ENCODE results near the gene MAG. TPM values are rescaled to one million over a fixed set of nuclear protein-coding genes. Genes with fewer than 3 reads are reported as not detected.

Gene MAG
- total RNA-seq, 1 experiment from 2014 or later = not detected

DNA sequence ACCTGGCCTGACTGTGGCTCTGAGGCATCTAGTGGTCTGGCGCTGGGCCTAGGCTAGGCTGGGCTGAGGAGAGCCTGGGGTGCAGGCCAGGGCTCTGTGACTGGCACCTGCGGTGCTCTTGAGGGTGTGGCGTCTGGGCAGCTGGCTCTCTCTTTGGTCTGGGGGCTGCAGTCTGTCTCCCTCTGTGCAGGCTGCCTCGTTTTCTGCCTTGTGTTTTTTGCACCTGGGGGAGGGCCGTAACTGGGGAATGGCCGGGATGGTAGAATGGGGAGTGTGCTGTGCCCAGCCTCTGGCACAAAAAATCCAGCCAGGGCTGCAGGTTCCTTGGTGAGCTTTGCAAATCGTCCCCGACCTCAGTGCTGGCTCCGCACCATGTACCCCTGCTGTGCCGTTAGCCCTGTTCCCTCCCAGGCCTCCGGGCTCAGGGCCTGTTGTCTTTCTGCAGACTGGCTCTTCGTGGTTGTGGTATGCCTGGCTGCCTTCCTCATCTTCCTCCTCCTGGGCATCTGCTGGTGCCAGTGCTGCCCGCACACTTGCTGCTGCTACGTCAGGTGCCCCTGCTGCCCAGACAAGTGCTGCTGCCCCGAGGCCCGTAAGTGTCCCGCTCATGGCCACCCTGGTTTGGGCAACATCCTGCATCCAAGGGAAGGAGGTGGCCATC lies 29.7 kb upstream of the MAG start:
- intact Hi-C loops (cut with micrococcal nuclease) = loop anchor here (10.0 kb wide), 1 partner anchor 93 kb away; the partner anchor contains the start of gene FFAR3
- Mint-ChIP-seq H3K4me1 (ENCODE audit: insufficient read depth, unreplicated experiment) (peaks cover 15% of the 10 kb centered on the region), H3K9me3 (ENCODE audit: unreplicated experiment) (no peaks in the 10 kb centered on the region), H3K27me3 (ENCODE audit: insufficient read depth, unreplicated experiment) (no peaks in the 10 kb centered on the region), H3K4me3 (ENCODE audit: unreplicated experiment) (no peak overlapping the region), H3K36me3 (ENCODE audit: insufficient read depth, unreplicated experiment) (peaks cover 67% of the 10 kb centered on the region), H3K27ac (ENCODE audit: low read depth, unreplicated experiment) (no peak overlapping the region)
- TF ChIP-seq, protein P1, sequence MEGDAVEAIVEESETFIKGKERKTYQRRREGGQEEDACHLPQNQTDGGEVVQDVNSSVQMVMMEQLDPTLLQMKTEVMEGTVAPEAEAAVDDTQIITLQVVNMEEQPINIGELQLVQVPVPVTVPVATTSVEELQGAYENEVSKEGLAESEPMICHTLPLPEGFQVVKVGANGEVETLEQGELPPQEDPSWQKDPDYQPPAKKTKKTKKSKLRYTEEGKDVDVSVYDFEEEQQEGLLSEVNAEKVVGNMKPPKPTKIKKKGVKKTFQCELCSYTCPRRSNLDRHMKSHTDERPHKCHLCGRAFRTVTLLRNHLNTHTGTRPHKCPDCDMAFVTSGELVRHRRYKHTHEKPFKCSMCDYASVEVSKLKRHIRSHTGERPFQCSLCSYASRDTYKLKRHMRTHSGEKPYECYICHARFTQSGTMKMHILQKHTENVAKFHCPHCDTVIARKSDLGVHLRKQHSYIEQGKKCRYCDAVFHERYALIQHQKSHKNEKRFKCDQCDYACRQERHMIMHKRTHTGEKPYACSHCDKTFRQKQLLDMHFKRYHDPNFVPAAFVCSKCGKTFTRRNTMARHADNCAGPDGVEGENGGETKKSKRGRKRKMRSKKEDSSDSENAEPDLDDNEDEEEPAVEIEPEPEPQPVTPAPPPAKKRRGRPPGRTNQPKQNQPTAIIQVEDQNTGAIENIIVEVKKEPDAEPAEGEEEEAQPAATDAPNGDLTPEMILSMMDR (IDR thresholded peaks at IDR 0.05; ENCODE audit: unreplicated experiment) = no peak
- BruUV-seq (replicated peaks) = no TSS peak
- CTCF ChIA-PET = no interaction called here
- DNase-seq (ENCODE audit: unreplicated experiment) = no peak
- POLR2A ChIA-PET = no interaction called here

DNA sequence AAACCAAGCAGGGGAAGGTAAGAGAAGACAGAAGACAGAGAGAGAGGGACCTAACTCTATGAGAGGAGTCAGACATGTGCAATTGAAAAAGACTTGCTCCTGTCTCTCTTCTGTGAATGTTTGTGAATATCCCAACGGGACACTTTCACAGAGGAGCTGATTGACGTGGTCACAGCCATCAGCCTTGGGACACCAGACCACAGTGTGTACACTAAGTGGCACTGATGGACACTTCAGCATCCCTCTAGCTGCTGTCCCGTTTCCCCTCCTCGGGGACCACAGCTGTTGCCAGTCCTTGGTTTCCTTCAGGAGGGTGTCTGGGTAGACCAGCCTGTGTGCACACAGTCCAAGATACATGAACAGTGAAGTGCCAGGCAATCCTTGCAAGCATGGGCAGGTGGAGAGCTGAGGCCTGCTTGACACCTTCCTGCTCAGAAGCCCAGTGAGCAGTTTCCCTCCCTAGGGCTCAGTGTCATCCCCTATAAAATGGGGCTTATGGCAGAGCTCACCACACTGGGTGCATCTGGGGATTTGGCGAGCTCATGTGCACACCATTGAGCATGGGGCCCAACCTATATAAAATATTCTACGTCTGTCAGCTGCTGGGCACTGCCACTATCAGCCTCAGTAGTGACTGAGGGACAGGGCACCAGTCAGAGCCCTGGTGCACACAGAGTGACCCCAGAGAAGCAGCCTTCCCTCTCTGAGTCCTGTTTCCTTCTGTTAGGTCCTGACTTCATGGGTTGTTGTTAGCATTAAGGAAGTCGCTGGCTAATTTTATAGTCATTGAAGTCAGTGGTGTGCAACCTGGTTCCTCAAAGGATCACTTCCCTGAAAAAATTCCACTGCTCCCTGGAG lies 27.5 kb upstream of the MAG start:
- Mint-ChIP-seq H3K27ac (ENCODE audit: low read depth, unreplicated experiment) (no peak overlapping the region), H3K9me3 (ENCODE audit: unreplicated experiment) (no peaks in the 10 kb centered on the region), H3K4me3 (ENCODE audit: unreplicated experiment) (no peak overlapping the region), H3K4me1 (ENCODE audit: insufficient read depth, unreplicated experiment) (peaks cover 15% of the 10 kb centered on the region), H3K27me3 (ENCODE audit: insufficient read depth, unreplicated experiment) (no peaks in the 10 kb centered on the region), H3K36me3 (ENCODE audit: insufficient read depth, unreplicated experiment) (peaks cover 69% of the 10 kb centered on the region)
- TF ChIP-seq, protein P1 (IDR thresholded peaks at IDR 0.05; ENCODE audit: unreplicated experiment) = no peak
- ChIA-PET POLR2A (interaction anchor here (0.5 to 1.5 kb wide), 7 partner anchors 9 to 290 kb away, joined by 3 to 4 read pairs (median 3); no protein-coding TSS in a partner anchor), CTCF (interaction anchor here (0.6 to 1.7 kb wide), 14 partner anchors 8 to 667 kb away, joined by 3 to 5 read pairs (median 3); no protein-coding TSS in a partner anchor)
- DNase-seq (ENCODE audit: unreplicated experiment) = no peak
- intact Hi-C loops (cut with micrococcal nuclease) = loop anchor here (5.0 to 10.0 kb wide), 2 partner anchors 90 to 112 kb away; partner anchors contain the start of genes FFAR3 and FXYD5
- BruUV-seq (replicated peaks) = no TSS peak

GRCh38 chr19:35265126-35265899 lies 26.6 kb upstream of the MAG start:
- intact Hi-C loops (cut with micrococcal nuclease) = loop anchor here (5.0 to 10.0 kb wide), 2 partner anchors 89 to 113 kb away; partner anchors contain the start of genes FFAR3 and FXYD5
- DNase-seq (ENCODE audit: unreplicated experiment) = peak; percentile 47
- ChIA-PET CTCF (interaction anchor here (0.6 to 1.1 kb wide), 6 partner anchors 11 to 561 kb away, joined by 3 to 5 read pairs (median 3); no protein-coding TSS in a partner anchor), POLR2A (interaction anchor here (0.5 to 1.5 kb wide), 8 partner anchors 8 to 270 kb away, joined by 3 to 4 read pairs (median 4); no protein-coding TSS in a partner anchor)
- no peaks in the 10 kb centered on the region for H3K9me3 Mint-ChIP-seq (ENCODE audit: unreplicated experiment)
- peaks cover 66% of the 10 kb centered on the region for H3K36me3 Mint-ChIP-seq (ENCODE audit: insufficient read depth, unreplicated experiment)
- peak overlapping the region; percentile 83 for H3K4me3 Mint-ChIP-seq (ENCODE audit: unreplicated experiment)
- H3K27ac Mint-ChIP-seq (ENCODE audit: low read depth, unreplicated experiment) = peak overlapping the region; percentile 70
- H3K4me1 Mint-ChIP-seq (ENCODE audit: insufficient read depth, unreplicated experiment) = peaks cover 15% of the 10 kb centered on the region
- TSS peak; percentile 2 for BruUV-seq (replicated peaks)
- TF ChIP-seq, protein P1 (IDR thresholded peaks at IDR 0.05; ENCODE audit: unreplicated experiment) = no peak
- no peaks in the 10 kb centered on the region for H3K27me3 Mint-ChIP-seq (ENCODE audit: insufficient read depth, unreplicated experiment)

Measured in MCF 10A (cell line).